ENCODE measurements around the gene SPTB.
A peak's percentile ranks its signal among the peaks of the same experiment; 100 is the strongest.
"Not testable (repeated sequence)": the region's sequence is repeated elsewhere in the genome, so short reads cannot be mapped to it uniquely, and the experiment has no call there.

The SPTB gene

DNA sequence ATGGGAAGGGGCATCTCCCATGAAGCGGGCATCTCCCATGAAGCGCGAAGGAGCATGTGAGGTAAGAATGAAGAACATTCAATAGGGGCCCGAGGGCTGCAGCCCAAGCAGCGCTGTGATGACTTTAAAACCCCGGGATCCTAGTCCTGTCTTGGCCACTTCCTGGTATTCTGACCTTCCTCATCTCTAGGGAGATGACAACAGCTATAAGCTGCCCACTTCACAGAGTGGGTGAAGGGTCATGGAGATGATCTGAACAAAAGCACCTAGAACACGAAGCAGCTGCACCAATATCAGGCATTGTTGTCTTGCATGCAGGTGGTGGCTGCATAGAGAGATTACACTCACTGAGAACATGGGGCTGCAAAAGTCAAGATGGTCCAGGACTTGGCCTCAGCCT, 64.5 kb downstream of the SPTB start:
- DNase-seq = peak in 1 of 2 donors; percentile 18

DNA sequence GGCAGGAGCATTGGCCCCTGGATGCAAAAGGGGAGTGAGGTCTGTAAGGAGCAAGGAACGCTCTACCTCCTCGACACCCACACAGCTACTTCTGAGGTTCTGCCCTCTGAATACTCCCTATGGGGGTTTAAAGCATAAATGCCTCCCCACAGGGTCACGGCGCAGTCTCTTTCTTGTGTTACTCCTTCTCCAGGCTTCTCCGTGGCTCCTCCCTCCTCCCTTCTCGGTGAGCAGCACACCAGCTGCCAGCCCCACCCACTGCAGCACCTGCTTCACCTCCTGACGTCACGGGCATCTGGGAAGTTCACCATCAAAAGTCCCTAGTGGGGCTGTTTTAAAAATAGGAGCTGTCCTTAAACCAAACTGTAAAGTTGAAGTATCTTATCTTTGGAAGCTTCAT, 67.3 kb downstream of the SPTB start:
- DNase-seq = no peak

DNA sequence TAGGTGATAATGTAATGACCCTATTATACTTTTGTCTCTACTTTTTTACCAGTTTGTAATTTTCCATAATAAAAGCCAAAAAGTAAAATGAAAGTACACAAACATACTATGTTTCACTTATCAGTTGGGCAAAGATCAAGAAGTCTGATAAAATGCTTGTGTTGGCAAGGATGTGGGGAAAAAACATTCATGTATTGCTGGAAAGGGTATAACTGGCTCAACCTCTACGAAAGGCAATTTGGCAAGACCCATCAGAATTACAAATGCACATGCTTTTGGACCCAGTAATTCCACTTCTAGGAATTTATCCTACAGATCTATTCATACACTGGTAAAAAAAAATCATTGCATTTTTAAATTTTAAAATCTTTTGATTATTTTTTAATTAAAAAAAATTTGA, 68.0 kb downstream of the SPTB start:
- no peak for DNase-seq

DNA sequence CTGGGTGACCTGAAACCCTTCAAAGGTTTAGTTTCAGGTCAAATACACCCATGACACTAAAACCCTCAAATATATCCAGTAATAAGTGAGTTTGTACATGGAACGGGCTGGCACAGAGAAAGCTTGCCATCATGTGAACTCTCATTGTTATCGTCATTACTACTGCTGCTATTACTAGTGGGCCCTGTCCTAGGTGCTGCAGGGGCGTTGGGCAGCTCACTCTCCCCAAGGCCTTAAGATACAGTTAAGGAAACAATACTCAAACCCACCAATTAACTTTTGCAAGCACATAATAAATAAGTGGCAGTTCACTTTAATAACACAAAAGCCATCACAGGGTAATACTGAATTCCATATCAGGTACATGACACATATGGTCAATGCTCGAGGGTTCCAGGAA, 71.3 kb downstream of the SPTB start:
- no peak for DNase-seq

DNA sequence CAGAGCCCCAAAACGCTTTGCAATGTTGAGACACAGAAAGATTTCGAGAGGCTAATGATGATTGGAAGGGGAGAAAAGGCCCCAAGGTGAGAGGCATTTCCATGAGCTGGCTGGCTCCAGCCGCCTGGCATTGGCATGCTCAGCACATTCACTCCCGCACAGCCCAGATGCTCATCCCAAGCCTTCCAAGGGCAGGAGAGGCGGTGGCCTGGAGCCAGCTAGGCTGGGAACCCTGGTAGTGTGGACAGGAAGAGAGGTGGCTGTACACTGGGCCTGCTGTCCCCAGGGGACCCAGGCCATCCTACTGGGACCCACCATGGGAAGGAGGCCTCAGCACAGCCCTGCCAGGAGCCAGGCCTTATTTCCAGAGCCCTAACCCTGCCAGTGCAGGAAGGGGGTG, 72.2 kb downstream of the SPTB start:
- DNase-seq = no peak

DNA sequence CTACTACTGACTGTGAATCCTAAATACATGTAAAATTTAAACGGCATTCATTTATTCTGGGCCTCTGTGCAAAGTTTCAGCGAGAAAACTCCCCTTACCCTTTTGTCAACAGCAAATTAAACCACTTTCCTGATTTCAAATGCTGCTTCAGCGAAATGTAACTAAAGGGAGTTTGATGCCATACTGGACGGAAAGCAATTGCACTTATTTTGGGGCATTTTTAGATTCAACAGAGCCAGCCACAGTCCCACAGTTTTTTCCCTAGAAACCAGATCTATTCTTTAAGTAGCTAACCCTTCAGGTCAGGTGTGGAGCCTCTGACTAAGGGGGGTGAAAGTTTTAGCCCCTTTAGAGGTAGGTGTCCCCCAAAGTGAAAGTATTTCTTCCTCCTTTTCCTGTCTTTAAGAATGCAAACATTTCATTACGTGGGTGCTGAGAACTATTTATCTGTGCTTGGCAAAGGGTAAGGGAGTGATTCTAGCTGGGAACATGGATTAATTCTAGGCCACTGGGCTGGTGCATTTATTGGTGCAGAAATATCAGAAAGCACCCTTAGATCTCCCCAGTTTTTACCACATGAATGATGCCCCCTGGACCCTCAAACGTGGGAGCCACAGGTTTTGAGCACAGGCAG, 72.7 kb downstream of the SPTB start:
- no peak for DNase-seq

DNA sequence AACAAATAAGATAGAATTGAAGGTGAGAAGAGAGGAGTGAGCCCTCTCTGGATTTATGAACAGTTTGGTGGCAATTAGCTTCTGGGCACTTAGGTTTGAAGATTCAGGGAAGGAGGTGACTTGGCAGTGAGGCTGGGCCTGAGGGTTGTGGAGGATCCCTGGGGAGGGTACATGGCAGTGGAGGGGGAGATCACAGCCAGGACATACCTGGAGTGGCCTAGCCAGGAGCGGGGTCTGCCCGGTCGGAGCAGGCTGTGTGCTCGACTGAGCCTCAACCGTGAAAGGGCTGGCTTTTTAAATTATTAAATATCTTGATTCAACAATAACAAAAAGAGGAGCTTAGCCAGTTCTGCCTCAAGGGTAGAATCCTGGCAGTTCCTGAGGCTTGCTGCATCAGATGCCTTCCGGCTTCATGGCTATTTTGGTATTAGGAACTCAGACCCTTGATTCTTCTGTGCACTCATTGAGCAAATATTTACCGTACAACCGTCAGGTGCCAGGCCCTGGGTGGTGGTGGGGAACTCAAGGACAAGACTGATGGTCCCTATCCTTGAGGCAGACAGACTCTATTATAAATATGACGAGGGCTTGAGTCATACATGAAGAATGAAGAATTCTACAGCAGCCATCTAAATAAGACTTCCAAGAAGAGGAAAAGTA, 73.4 kb downstream of the SPTB start:
- DNase-seq = no peak

DNA sequence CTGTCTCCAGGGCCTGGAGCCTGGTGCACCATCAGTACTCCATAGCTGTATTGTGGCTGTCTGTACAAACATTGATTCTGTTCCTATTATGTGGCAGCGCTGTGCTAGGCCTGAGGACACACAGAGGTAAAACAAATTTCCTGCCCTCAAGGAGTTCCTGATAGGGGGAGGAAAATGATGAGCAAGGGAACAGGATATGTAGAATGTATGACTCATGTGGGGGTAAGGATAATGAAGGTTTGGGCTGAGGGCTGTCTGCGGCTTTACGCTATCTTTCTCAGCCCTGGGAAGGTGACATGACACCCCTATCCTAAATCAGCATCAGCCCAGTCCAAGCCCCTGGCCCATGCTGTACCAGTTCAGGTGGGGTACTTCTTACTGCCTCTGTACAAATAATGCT, 74.1 kb downstream of the SPTB start:
- not testable (repeated sequence) for DNase-seq

DNA sequence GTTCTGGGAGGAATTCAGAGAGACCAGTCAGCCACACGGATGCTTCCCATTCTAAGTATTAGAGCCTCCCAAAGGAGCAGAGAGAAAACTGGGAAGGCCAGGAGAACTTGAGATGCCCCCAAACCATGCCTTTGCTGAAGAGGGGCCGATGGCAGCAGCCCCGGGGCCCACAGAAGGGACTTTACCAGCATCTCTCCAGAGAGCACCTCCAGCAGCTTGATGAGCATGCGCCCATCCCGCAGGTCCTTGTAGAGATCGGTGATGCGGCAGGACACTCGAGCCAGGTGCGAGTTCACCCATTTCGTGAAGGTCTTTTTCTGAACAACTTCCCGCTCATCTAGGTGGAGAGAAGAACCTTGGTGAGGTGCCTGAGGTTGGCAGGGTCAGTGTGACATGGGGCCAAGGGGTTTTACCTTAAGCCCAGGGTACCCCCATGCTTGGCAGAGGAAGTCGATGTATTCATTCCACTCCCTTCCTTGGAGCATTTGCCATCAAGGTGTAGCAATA, 74.9 kb downstream of the SPTB start:
- no peak for DNase-seq

DNA sequence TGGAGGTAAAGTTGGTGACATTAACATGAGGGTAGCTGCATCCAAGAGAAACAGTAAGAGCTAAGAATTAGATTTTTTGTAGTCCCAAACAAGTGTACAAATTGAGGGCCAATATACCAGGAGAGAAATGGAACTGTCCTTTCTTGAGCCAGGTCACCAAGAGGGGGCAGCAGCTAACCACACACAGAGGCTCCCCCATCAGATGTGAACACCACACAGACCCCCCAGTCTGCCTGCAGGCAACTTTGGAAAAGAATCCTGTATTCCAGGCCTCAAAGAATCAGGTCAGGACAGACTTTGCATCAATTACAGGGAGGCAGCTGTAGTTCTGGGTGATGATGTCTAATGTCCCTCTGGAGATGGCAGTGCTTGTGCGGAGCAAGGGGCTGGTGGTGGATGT, 77.9 kb downstream of the SPTB start:
- peak in 1 of 2 donors; percentile 3 for DNase-seq

DNA sequence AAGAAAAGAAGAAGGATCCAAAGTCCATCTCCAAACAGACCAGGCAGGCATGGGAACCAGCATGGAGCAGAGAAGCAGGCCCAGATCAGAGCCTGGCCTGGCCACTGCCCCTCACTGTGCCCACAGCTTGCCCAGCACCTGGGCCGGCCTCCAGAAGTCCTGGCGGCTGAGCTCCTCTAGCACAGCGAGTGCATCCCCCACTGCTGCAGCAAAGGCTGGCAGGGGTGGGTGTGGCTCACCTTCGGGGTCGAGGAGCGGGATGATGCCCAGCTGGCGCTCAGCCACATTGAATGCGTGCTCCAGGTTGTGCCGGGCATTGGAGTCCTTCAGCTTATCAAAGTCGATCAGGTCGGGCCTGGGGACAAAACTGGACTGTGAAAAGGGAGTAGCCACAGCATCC, 78.7 kb downstream of the SPTB start:
- DNase-seq = no peak

DNA sequence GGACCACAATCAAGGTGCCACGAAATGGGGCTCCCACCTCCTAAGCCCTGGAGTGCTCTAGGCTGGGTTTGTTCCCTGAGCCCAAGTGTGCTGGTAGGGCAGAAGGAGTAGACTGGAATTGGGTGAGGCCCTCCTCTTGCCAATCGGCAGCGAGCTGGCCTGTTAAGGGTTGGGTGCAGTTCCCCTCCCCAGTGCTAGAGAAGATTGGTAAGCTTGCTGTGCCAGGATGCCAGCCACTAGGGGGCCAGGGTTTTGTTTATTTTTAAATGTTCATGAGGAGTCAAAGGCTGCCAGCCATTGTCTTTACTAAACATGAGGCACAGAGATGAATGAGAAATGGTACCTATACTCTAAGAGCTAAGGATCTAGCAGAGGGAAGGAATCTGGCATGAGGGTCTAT, 79.7 kb downstream of the SPTB start:
- DNase-seq = peak in 1 of 2 donors; percentile 29

DNA sequence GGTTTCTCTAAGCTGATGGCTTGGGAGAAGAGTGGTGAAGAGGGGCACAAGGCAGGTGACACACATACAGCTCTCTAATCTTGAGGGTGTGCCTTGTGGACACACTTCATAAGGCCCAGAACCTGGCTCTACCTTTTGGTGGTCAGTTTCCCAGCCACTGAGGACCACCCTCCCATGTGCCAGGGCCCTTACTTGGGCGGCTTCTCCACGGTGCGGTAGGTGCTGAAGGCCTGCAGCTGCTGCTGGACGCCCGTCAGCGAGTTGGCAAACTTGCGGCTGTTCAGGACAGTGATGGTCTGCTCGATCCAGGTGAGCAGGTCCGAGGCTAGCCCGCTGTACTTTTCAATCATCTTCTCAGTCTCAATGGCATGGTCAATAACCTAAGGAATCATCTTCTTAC, 80.2 kb downstream of the SPTB start:
- DNase-seq = no peak

DNA sequence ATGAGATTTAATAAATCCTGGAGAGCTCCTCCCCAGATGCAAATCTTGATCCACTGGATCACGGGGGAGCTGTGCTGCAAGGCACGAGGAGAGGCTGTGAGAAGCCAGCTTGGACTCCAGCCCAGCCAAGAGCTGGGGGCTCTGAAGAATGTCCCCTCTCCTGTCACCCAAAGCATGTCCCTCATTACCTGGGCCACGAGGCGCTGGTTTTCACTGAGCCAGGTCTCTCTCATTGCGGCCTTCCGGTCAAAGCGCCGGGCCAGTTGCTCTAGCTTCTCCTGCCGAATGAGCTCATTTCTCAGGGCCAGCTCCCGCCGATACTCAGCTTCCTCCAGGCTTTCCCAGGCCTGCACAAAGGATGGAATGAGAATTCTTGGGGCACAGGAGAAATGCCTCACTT, 83.3 kb downstream of the SPTB start:
- DNase-seq = no peak

DNA sequence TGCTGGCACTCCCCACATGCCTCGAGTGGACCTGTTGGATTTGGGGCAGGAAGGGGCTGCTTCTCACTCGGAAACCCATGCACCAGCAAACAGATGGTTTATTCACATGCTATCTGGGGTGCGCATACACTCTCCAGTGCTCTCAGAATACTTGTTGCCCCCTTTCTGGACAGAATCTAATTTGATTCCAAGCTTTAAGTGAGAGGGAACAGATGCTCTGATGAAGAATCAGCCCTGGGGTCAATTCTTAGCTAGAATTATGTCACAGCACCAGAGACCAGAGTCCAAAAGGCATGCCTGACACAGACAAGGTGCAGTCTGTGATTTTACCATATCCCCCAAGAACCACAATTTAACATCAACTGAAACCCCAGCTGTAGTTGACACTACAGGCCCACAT, 83.8 kb downstream of the SPTB start:
- DNase-seq = no peak

DNA sequence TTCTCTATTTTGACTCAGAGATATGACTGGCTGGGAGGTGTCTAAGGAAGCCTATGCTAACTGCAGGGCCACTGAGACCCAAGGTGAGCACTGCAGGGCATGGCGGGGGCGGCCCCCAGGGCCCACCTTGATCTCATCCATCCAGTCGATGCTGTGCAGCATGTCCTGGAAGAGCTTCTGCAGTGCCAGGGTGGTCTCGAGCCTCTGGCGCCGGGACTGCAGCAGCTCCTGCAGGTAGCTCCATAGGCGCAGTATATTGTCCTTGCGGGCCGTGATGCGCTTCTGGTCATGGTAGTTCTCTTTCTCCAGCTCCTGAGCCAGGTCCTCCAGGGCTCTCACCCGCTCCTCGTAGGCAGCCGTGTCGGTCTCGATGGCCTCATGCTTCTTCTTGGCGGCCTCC, 84.5 kb downstream of the SPTB start:
- DNase-seq = no peak

DNA sequence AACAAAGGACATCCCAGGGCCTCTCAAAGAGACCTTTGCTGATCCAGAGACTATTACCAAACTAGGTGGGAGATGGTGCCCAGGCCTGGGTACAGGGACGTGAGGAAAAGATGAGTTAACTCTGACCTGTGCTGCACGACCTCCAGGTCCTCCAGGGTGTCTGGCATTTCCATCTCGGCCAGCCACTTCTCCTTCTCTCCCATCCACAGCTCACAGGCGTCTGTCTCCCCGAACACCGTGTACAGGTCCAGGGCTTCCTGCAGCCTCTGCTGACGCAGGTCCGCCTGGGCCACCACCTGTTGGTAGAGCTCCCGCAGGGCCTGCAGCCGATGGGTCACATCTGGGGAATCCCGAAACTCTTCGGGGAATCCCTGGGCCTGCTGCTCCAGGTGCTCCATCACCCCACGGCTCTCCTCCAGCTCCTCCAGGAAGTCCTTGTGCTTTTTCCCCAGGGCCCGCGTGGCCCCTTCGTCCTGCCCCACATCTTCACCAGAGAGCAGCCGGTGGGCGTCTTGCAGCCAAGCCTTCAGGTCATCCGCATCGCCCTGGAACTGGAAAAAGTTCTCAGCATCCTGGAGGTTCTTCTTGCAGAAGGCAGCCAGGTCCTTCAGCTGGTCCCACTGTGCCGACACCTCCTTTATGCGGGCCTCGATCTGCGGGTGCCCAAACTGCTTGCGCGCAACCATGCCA, 86.7 kb downstream of the SPTB start:
- no peak for DNase-seq

DNA sequence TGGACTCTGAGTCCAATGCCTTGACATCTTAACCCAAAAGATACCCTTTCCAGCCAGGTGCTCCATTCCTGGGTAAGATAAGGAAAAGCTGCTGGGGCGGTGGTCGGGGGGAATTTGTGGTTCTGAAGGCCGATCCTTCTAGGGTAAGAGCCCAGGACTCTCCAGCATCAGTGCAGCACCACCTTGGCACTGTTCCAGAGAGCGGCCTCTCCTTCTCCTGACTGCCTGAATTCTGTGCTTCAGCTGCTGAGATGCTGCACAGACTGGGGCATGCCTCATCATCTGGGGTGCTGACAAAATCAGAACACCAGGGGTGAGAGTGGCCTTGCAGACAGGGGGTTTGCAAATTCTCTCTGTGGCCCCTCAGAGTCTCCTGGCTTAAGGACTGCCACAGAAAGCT, 87.5 kb downstream of the SPTB start:
- DNase-seq = no peak

DNA sequence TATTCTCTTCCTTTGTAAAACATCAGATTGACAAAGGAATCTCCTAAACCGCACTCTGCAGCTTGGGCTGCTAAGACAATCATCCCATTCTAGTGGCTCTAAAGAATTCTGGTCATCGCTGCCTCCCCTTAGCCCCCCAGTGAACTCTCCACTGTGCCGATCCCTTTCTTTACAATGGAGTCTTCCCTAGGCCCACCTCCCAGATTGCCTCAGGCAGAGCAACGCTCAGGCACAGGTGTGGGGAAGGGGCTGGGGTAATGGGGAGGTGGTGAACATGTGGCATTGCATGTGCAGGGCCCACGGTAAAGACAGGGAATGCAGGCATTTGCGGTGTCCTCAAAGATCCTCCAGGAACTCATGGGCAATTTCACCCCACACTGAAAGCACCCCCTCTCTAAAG, 89.2 kb downstream of the SPTB start:
- no peak for DNase-seq

DNA sequence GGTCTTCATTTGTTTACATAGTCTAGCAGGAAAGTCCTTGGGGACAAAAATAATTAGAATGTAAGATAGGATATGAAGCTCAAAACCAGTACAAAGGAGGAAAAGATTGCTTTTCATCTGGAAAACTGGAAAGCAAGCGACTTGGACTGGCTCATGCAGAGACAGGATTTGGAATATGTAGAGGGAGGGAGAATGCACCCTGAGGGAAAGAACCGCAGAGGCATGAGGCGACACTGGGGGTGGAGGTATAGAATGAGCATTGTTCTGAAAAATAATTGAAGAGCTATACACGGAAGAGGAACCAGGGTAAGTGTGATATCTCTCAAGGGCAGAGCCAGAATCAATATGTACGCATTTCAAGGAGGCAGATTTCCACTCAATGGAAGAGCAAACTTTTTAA, 90.0 kb downstream of the SPTB start:
- no peak for DNase-seq

DNA sequence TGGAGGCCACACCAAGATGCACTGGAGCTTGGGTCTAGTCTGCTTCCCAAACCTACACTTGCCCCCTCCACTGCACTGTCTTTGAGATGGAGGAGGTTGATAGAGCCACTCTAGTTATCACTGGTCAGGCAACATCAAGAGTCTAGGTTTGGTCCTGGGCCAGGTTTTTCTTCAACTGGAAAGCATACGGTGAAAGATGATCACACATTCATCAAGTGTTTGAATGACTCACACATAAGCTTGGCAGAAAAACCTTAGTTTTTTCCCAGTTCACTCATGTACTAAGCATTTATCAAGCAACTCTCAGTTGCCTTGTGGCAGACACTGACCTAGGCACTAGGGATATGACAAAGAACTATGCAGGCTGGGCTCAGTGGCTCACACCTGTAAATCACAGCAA, 91.0 kb downstream of the SPTB start:
- DNase-seq = no peak

DNA sequence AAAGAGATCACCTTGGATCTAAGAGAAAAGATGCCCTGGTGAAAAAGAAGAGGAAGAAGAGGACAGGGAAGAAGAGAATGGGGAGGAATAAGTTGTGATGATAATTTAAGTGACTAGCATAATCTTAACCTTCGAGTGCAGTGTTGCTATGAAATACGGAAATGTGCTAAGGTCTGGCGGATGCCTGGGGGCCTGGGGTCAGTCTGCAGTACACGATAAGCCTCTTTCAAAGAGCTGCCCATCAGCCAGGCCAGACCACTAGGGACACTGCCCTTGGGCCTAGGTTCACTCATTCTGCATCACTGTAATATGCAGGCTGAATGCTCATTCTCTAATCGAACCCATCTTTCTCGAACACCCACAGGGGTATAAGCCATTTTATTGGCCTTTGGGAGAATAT, 92.1 kb downstream of the SPTB start:
- DNase-seq = no peak

DNA sequence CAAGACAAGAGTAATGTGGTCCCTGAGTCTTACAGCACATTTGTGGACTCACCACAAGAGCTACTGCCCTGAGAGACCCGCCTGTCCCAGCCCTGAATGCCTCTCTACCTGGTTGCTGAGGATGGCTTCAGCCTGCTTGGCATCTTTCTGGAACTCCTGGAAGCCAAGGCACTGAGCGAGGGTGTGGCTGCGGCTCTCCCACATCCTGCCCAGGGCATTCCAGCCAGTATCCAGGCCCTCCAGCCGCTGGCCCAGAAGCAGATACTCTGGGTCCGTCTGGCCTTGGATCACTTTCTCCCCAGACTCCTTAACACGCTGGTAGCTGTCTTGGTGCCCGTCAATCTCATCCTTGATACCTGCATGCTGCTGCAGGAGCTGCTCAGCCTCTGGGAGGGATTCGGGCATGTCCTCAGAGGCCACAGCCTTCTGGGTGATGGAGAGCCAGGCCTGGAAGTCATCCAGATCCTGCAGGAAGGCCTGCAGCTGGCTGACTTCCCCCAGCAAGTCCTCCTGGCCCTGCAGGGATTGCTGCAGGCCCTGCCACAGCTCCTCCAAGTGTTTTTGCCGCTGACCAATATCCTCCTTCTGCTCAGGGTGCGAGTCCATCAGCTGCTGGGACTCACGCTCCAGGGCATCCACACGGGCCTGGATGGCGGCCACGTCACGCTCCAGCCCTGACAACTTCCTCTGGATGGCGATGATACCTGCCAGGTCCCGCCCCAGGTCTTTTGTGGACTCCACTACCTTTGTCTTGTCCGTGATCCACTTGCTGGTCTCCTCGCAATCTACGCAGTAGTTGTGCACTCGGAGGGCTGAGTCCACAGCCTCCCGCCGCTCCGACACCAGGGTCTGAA, 93.2 kb downstream of the SPTB start:
- DNase-seq = no peak

Measured in inflammatory macrophage (primary cell).